ENCODE measurements around the gene OSBPL10. TPM values are rescaled to one million over a fixed set of nuclear protein-coding genes. Genes with fewer than 3 reads are reported as not detected.

The OSBPL10 gene
- total and polyA plus RNA-seq, 2 of the 8 experiments (the other 6 are each of a cell fraction or from before 2014, with no cell fraction given) = 26.2 to 86.7 TPM

DNA sequence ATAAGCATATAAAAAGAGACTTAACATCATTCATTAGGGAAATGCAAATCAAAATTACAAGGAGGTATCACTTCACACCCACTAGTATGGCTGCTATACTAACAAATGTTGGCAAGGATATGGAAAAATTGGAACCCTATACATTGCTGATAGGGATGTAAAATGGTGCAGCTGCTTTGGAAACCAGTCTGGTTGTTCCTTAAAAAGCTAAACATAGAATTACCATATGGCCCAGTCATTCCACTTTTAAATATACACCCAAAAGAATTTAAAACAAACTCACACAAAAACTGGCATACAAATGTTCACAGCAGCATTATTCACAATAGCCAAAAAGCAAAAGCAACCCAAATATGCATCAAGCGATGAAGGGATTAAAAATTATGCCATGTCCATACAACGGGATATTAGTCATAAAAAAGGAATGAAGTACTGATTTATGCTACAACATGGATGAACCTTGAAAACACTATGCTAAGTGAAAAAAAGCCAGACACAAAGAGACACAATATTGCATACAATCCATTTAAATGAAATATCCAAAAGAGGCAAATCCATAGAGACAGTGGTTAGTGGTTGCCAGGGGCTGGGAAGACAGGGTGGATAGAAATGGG is 118.3 kb downstream of the OSBPL10 start:
- Histone ChIP-seq H4K20me1 (replicated peaks in 1 of 2; ENCODE audit: control insufficient read depth in 1 of 2, insufficient read depth in 2 of 2, low read length in 2 of 2) (peaks cover 2 to 4% of the 10 kb centered on the region in 2 experiments), H2BK20ac (ENCODE audit: low read length) (no peak overlapping the region), H3K23ac (ENCODE audit: insufficient read length) (no peak overlapping the region), H3K4me1 (replicated peaks in 1 of 4; ENCODE audit: control insufficient read depth in 3 of 4, insufficient read depth in 4 of 4, low read length in 3 of 4) (no peaks in the 10 kb centered on the region), H3K9ac (replicated peaks in 1 of 4; ENCODE audit: extremely low read depth in 1 of 4, low read depth in 3 of 4, low read length in 3 of 4) (no peak overlapping the region), H4K91ac (replicated peaks; ENCODE audit: insufficient read length, low read length) (no peak overlapping the region), H3K79me1 (ENCODE audit: low read depth, low read length) (peaks cover 4% of the 10 kb centered on the region), H2BK5ac (ENCODE audit: low read depth, low read length) (no peak overlapping the region), H3K4me2 (ENCODE audit: insufficient read depth in 1 of 2, low read depth in 2 of 2, low read length in 2 of 2) (no peak overlapping the region), H2BK12ac (ENCODE audit: low read depth, low read length) (no peak overlapping the region), H3K56ac (replicated peaks; ENCODE audit: insufficient read length, low read depth, low read length) (no peak overlapping the region), H2BK120ac (replicated peaks; ENCODE audit: low read depth, low read length) (no peak overlapping the region), H3K9me3 (ENCODE audit: insufficient read depth in 2 of 2, low read depth in 1 of 2, low read length in 1 of 2) (no peaks in the 10 kb centered on the region), H3K18ac (ENCODE audit: extremely low read depth, low read length) (no peak overlapping the region), H3K14ac (ENCODE audit: insufficient read length) (no peak overlapping the region), H3K4ac (replicated peaks; ENCODE audit: insufficient read length, low read depth, low read length) (no peak overlapping the region), H2AFZ (ENCODE audit: low read length) (no peak overlapping the region), H2BK15ac (ENCODE audit: low read length) (no peak overlapping the region), H3K23me2 (ENCODE audit: low read depth, low read length) (no peaks in the 10 kb centered on the region), H4K5ac (ENCODE audit: insufficient read length, low read depth, low read length) (no peak overlapping the region), H3K4me3 (ENCODE audit: extremely low read depth in 1 of 4, insufficient read depth in 2 of 4, low read depth in 3 of 4, low read length in 4 of 4) (no peak overlapping the region), H2AK5ac (ENCODE audit: low read depth, low read length) (no peak overlapping the region), H4K8ac (ENCODE audit: extremely low read depth, insufficient read depth, low read length) (no peak overlapping the region), H3K79me2 (ENCODE audit: control insufficient read depth in 1 of 2, insufficient read depth in 2 of 2, low read length in 2 of 2) (peaks cover 0 to 32% of the 10 kb centered on the region in 2 experiments; a peak in 2 of 4 replicates), H3K36me3 (ENCODE audit: control insufficient read depth in 2 of 4, insufficient read depth in 4 of 4, low read length in 3 of 4) (peaks cover 0 to 6% (median 3%) of the 10 kb centered on the region in 4 experiments; a peak in 3 of 8 replicates), H3K27me3 (replicated peaks in 1 of 4; ENCODE audit: control insufficient read depth in 3 of 4, extremely low read depth in 1 of 4, insufficient read depth in 3 of 4, low read length in 3 of 4) (no peaks in the 10 kb centered on the region), H3K27ac (ENCODE audit: low read depth, low read length) (no peak overlapping the region)
- POLR2A ChIA-PET (ENCODE audit: partially characterized antibody) = no interaction called here
- no peak for FAIRE-seq
- CTCF ChIA-PET (ENCODE audit: partially characterized antibody) = interaction anchor here (0.9 to 2.1 kb wide), 2 partner anchors 12 to 34 kb away, joined by 3 to 7 read pairs; no protein-coding TSS in a partner anchor
- DNase-seq (ENCODE audit: low read depth in 1 of 2, low spot score in 2 of 2) = no peak
- TF ChIP-seq NANOG (IDR thresholded peaks at IDR 0.05; ENCODE audit: insufficient read depth, low read depth, low read length, poor library complexity, severe bottlenecking) (no peak), GABPA (IDR thresholded peaks at IDR 0.05; ENCODE audit: borderline replicate concordance, insufficient read depth, low read length) (no peak), EGR1 (IDR thresholded peaks at IDR 0.05; ENCODE audit: borderline replicate concordance, low read depth, low read length) (no peak), SIRT6 (IDR thresholded peaks at IDR 0.05; ENCODE audit: low read length) (no peak), SP1 (IDR thresholded peaks at IDR 0.05; ENCODE audit: low read depth, low read length) (no peak), CHD2 (IDR thresholded peaks at IDR 0.05; ENCODE audit: low read length) (no peak), EZH2 (IDR thresholded peaks at IDR 0.05; ENCODE audit: low read depth, low read length, severe bottlenecking) (no peak), RXRA (IDR thresholded peaks at IDR 0.05; ENCODE audit: insufficient read depth, low read depth, low read length) (no peak)
- TF ChIP-seq, protein P1, sequence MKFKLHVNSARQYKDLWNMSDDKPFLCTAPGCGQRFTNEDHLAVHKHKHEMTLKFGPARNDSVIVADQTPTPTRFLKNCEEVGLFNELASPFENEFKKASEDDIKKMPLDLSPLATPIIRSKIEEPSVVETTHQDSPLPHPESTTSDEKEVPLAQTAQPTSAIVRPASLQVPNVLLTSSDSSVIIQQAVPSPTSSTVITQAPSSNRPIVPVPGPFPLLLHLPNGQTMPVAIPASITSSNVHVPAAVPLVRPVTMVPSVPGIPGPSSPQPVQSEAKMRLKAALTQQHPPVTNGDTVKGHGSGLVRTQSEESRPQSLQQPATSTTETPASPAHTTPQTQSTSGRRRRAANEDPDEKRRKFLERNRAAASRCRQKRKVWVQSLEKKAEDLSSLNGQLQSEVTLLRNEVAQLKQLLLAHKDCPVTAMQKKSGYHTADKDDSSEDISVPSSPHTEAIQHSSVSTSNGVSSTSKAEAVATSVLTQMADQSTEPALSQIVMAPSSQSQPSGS (IDR thresholded peaks at IDR 0.05; ENCODE audit: low read length) = no peak
- 87% methylated on average over 2 of the region's 2 CpGs; no CpG with 5 or more reads in 1 of the 2 experiments for WGBS, 2 experiments (ENCODE audit: extremely low coverage in 1 of 2, insufficient coverage in 1 of 2, insufficient read length in 1 of 2, insufficient replicate concordance in 2 of 2, low coverage in 1 of 2, low lambda C conversion rate in 2 of 2, missing lambda C conversion rate in 1 of 2)
